Measurements from ENCODE around the gene RALGPS1. TPM values are rescaled to one million over a fixed set of nuclear protein-coding genes. Genes with fewer than 3 reads are reported as not detected.

RALGPS1 gene
- total and polyA plus RNA-seq, 8 donors = 4.7 to 150 (median 42.2) TPM

DNA sequence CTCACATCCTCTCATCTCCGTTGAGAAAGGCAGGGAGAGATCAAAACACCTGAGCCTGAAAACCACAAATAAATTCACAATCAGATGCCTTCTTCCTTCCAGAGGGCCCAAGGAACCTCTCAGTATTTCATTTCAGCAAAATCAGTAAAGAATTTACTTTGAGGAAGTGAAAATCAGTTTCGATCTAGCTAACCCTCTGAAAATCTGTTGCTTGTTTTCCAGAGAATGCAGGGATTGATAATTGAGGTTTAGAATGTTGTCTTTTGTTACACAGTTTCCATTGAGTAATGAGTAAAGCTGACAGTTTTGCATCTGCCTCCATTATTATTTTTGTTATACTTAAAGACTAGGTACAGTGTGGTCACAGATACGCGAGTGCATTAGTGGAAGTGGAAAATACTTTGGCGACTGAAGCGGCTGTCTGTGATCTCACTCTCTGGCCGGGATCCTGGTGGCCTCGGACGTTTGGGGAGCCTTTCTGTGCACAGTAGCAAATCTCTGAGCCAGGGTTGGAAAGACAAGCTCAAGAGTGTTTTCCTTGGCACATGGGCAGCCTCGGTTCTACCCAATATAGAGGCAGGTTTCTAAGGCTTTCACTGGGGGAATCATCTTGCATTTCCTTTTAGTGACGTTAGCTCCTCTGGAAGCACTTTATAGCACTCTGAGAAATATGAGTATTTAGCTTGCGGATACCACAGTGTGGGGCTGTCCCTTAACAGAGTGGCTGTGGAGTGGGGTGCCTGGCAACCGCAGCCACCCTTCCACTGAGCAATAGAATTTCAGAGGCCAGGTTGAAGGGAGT lies 240.0 kb downstream of the RALGPS1 start:
- no peaks in the 10 kb centered on the region for H3K9me3 ChIP-seq
- H3K4me3 ChIP-seq = no peak overlapping the region
- peaks cover 0 to 28% (median 14%) of the 10 kb centered on the region in 4 donors for H3K4me1 ChIP-seq
- intact Hi-C loops (cut with DNase I; ENCODE audit: low total_unique reads) = no loop called here
- TF ChIP-seq, protein P1, sequence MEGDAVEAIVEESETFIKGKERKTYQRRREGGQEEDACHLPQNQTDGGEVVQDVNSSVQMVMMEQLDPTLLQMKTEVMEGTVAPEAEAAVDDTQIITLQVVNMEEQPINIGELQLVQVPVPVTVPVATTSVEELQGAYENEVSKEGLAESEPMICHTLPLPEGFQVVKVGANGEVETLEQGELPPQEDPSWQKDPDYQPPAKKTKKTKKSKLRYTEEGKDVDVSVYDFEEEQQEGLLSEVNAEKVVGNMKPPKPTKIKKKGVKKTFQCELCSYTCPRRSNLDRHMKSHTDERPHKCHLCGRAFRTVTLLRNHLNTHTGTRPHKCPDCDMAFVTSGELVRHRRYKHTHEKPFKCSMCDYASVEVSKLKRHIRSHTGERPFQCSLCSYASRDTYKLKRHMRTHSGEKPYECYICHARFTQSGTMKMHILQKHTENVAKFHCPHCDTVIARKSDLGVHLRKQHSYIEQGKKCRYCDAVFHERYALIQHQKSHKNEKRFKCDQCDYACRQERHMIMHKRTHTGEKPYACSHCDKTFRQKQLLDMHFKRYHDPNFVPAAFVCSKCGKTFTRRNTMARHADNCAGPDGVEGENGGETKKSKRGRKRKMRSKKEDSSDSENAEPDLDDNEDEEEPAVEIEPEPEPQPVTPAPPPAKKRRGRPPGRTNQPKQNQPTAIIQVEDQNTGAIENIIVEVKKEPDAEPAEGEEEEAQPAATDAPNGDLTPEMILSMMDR (IDR thresholded peaks at IDR 0.05) = no peak
- TF ChIP-seq POLR2A (IDR thresholded peaks at IDR 0.05) (no peak), POLR2AphosphoS5 (IDR thresholded peaks at IDR 0.05) (no peak), EP300 (IDR thresholded peaks at IDR 0.05) (no peak)
- H3K27me3 ChIP-seq = no peaks in the 10 kb centered on the region
- WGBS, 5 donors = 44 to 64% (median 52%) methylated on average over 13 of the region's 13 CpGs
- H3K36me3 ChIP-seq = no peaks in the 10 kb centered on the region
- peak overlapping the region in 4 of 5 donors; percentile 30 to 77 (median 54) for H3K27ac ChIP-seq
- peak; percentile 24 to 67 for DNase-seq

DNA sequence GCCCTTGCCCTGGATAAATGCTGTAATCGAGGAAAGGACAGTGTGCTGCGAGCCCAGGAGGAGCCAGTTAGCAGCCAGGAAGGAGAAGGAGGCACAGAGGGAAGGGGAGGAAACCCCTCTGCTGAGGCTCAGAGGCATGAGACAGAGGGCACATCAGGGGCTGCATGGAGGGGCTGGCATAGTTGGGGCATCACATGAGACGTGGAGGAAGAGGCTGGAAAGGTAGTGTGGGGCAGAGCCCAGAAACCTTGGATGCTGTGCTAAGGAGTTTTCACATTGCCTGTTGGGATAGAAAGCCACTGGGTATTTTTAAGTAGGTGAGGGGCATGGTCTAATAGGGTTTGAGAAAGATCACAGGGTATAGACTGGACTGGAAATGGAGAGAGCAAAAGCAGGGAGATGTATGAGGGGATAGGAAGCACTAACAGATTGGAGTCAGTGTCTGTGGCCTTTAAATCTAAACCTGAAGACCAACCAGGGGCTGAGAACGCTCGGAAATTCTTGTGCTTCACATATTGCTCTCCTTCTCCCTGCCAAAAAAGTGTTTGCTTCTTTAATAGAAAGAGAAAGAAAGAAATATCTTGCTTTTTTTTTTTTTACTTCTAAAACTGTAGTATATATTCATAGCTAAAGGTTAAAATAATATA lies 240.9 kb downstream of the RALGPS1 start:
- DNase-seq = no peak
- peak overlapping the region in 4 of 5 donors; percentile 30 to 77 (median 54) for H3K27ac ChIP-seq
- no peaks in the 10 kb centered on the region for H3K9me3 ChIP-seq
- intact Hi-C loops (cut with DNase I; ENCODE audit: low total_unique reads) = no loop called here
- peaks cover 0 to 31% (median 14%) of the 10 kb centered on the region in 4 donors for H3K4me1 ChIP-seq
- no peaks in the 10 kb centered on the region for H3K27me3 ChIP-seq
- H3K36me3 ChIP-seq = no peaks in the 10 kb centered on the region
- 75 to 89% (median 86%) methylated on average over 5 of the region's 5 CpGs for WGBS, 5 donors
- no peak overlapping the region for H3K4me3 ChIP-seq
- TF ChIP-seq, protein P1 (IDR thresholded peaks at IDR 0.05) = no peak
- no peak for TF ChIP-seq EP300 (IDR thresholded peaks at IDR 0.05)

DNA sequence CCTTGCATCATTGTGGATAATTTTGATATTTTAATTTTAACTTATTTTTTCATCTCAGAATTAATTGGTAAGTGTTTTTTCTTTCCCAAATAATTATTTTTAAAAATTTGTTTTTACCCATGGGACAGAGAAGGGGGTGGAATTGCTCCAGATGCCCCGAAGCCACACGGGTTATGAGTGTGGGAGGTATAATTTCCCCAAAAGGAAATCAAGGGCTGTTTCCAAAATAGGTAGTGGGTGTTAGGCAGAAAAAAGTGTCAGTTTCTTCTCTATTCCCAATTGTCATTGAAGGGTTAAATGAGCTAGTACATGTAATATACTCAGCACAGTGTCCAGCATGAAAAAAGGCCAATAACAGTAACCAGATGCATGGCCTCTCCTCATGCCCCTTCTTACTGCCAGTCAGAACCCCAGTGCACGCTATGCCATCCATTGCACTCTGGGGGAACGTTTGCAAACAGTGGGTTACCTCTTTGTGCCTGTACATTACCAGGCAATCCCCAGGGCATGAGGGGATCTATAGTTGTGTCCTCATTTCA lies 244.3 kb downstream of the RALGPS1 start:
- WGBS, 5 donors = 79 to 89% (median 88%) methylated on average over 4 of the region's 4 CpGs
- peaks cover 0 to 41% (median 19%) of the 10 kb centered on the region in 4 donors for H3K4me1 ChIP-seq
- H3K9me3 ChIP-seq = no peaks in the 10 kb centered on the region
- intact Hi-C loops (cut with DNase I; ENCODE audit: low total_unique reads) = no loop called here
- no peaks in the 10 kb centered on the region for H3K27me3 ChIP-seq
- TF ChIP-seq EP300 (IDR thresholded peaks at IDR 0.05) (no peak), POLR2A (IDR thresholded peaks at IDR 0.05) (no peak), POLR2AphosphoS5 (IDR thresholded peaks at IDR 0.05) (no peak)
- TF ChIP-seq, protein P1 (IDR thresholded peaks at IDR 0.05) = no peak
- H3K4me3 ChIP-seq = no peak overlapping the region
- no peak for DNase-seq
- no peaks in the 10 kb centered on the region for H3K36me3 ChIP-seq
- H3K27ac ChIP-seq = peak overlapping the region in 1 of 5 donors; percentile 55

DNA sequence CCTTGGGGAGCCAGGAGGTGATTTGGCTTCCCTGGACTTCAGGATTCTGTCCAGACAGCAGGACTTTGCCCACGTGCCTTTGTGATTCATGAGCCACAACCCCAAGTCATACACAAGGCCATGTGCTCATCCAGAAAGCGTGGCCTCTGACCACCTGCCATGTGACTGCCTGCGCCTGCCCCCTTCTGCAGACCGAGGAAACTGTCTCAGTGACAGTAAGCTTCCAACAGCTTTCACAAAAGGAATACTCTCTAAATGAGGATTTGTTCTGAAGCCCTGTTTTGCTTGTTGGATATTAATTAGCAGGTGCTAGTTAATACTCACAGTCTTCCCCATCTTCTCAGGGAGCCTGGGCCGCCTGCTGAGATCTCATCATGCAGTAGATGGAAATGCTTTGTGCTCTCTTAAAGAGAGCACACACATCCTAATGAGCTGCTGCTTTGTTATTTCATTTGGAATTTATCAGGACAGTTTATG lies 244.8 kb downstream of the RALGPS1 start:
- intact Hi-C loops (cut with DNase I; ENCODE audit: low total_unique reads) = no loop called here
- peaks cover 0 to 35% (median 17%) of the 10 kb centered on the region in 4 donors for H3K4me1 ChIP-seq
- DNase-seq = peak; percentile 26 to 58
- TF ChIP-seq, protein P1 (IDR thresholded peaks at IDR 0.05) = no peak
- TF ChIP-seq EP300 (IDR thresholded peaks at IDR 0.05) (no peak), POLR2A (IDR thresholded peaks at IDR 0.05) (no peak), POLR2AphosphoS5 (IDR thresholded peaks at IDR 0.05) (peak in 2 of 3 donors; percentile 14 to 62)
- no peak overlapping the region for H3K4me3 ChIP-seq
- no peaks in the 10 kb centered on the region for H3K27me3 ChIP-seq
- H3K27ac ChIP-seq = peak overlapping the region in 2 of 5 donors; percentile 12 to 55
- H3K36me3 ChIP-seq = no peaks in the 10 kb centered on the region
- no peaks in the 10 kb centered on the region for H3K9me3 ChIP-seq
- WGBS, 5 donors = 65 to 76% (median 67%) methylated on average over 3 to 5 of the region's 5 CpGs
